Measurements from ENCODE around the gene LRRC8B. TPM values are rescaled to one million over a fixed set of nuclear protein-coding genes. Genes with fewer than 3 reads are reported as not detected.

Gene LRRC8B
- total RNA-seq, 1 experiment from 2014 or later = 42.9 TPM

GRCh38 chr1:89483757-89484077 lies 40.9 kb upstream of the LRRC8B start:
- TF ChIP-seq CTCF (IDR thresholded peaks at IDR 0.05; ENCODE audit: unreplicated experiment) = no peak
- CTCF ChIA-PET = interaction anchor here (0.8 to 2.1 kb wide), 3 partner anchors 104 to 279 kb away, joined by 3 to 27 read pairs (median 5); no protein-coding TSS in a partner anchor
- Mint-ChIP-seq H3K9me3 (ENCODE audit: low read depth, unreplicated experiment) (peaks cover 3% of the 10 kb centered on the region), H3K4me3 (ENCODE audit: low read depth, unreplicated experiment) (no peak overlapping the region), H3K36me3 (ENCODE audit: insufficient read depth, unreplicated experiment) (no peaks in the 10 kb centered on the region), H3K4me1 (ENCODE audit: low read depth, unreplicated experiment) (no peaks in the 10 kb centered on the region), H3K27ac (ENCODE audit: unreplicated experiment) (no peak overlapping the region), H3K27me3 (ENCODE audit: unreplicated experiment) (no peaks in the 10 kb centered on the region)
- intact Hi-C loops (cut with micrococcal nuclease; ENCODE audit: unreplicated experiment) = loop anchor here (1.0 to 10.0 kb wide), 3 partner anchors 116 to 501 kb away; no protein-coding TSS in a partner anchor
- DNase-seq = no peak
- BruUV-seq (replicated peaks) = no TSS peak

- BruUV-seq (replicated peaks) = no TSS peak
- DNase-seq = no peak
- Mint-ChIP-seq H3K9me3 (ENCODE audit: low read depth, unreplicated experiment) (peaks cover 3% of the 10 kb centered on the region), H3K36me3 (ENCODE audit: insufficient read depth, unreplicated experiment) (no peaks in the 10 kb centered on the region), H3K4me3 (ENCODE audit: low read depth, unreplicated experiment) (no peak overlapping the region), H3K4me1 (ENCODE audit: low read depth, unreplicated experiment) (no peaks in the 10 kb centered on the region), H3K27me3 (ENCODE audit: unreplicated experiment) (no peaks in the 10 kb centered on the region), H3K27ac (ENCODE audit: unreplicated experiment) (no peak overlapping the region)
- intact Hi-C loops (cut with micrococcal nuclease; ENCODE audit: unreplicated experiment) = loop anchor here (10.0 kb wide), 1 partner anchor 500 kb away; no protein-coding TSS in a partner anchor
- CTCF ChIA-PET = interaction anchor here (0.8 to 2.1 kb wide), 4 partner anchors 103 to 279 kb away, joined by 3 to 27 read pairs (median 5); no protein-coding TSS in a partner anchor
- no peak for TF ChIP-seq CTCF (IDR thresholded peaks at IDR 0.05; ENCODE audit: unreplicated experiment)
These were observed 40.3 kb upstream of the LRRC8B start for GRCh38 chr1:89484092-89485038.

GRCh38 chr1:89487972-89488371 lies 36.7 kb upstream of the LRRC8B start:
- DNase-seq = no peak
- H3K27me3 Mint-ChIP-seq (ENCODE audit: unreplicated experiment) = peaks cover 7% of the 10 kb centered on the region
- H3K4me1 Mint-ChIP-seq (ENCODE audit: low read depth, unreplicated experiment) = no peaks in the 10 kb centered on the region
- H3K4me3 Mint-ChIP-seq (ENCODE audit: low read depth, unreplicated experiment) = no peak overlapping the region
- BruUV-seq (replicated peaks) = no TSS peak
- H3K9me3 Mint-ChIP-seq (ENCODE audit: low read depth, unreplicated experiment) = peaks cover 2% of the 10 kb centered on the region
- TF ChIP-seq CTCF (IDR thresholded peaks at IDR 0.05; ENCODE audit: unreplicated experiment) = no peak
- no peaks in the 10 kb centered on the region for H3K36me3 Mint-ChIP-seq (ENCODE audit: insufficient read depth, unreplicated experiment)
- CTCF ChIA-PET = no interaction called here
- H3K27ac Mint-ChIP-seq (ENCODE audit: unreplicated experiment) = no peak overlapping the region
- intact Hi-C loops (cut with micrococcal nuclease; ENCODE audit: unreplicated experiment) = loop anchor here (10.0 kb wide), 1 partner anchor 497 kb away; no protein-coding TSS in a partner anchor

- no peak for TF ChIP-seq CTCF (IDR thresholded peaks at IDR 0.05; ENCODE audit: unreplicated experiment)
- DNase-seq = no peak
- no TSS peak for BruUV-seq (replicated peaks)
- H3K4me1 Mint-ChIP-seq (ENCODE audit: low read depth, unreplicated experiment) = no peaks in the 10 kb centered on the region
- no peaks in the 10 kb centered on the region for H3K36me3 Mint-ChIP-seq (ENCODE audit: insufficient read depth, unreplicated experiment)
- H3K4me3 Mint-ChIP-seq (ENCODE audit: low read depth, unreplicated experiment) = no peak overlapping the region
- CTCF ChIA-PET = interaction anchor here (0.6 kb wide), 1 partner anchor 291 kb away, joined by 5 read pairs; no protein-coding TSS in a partner anchor
- peaks cover 7% of the 10 kb centered on the region for H3K27me3 Mint-ChIP-seq (ENCODE audit: unreplicated experiment)
- intact Hi-C loops (cut with micrococcal nuclease; ENCODE audit: unreplicated experiment) = loop anchor here (10.0 kb wide), 1 partner anchor 496 kb away; no protein-coding TSS in a partner anchor
- H3K9me3 Mint-ChIP-seq (ENCODE audit: low read depth, unreplicated experiment) = peaks cover 2% of the 10 kb centered on the region
- H3K27ac Mint-ChIP-seq (ENCODE audit: unreplicated experiment) = no peak overlapping the region
These were observed 35.4 kb upstream of the LRRC8B start for GRCh38 chr1:89489047-89489729.
